HG02870 (cell line): ENCODE measurements around the gene CAD.
"Not testable (repeated sequence)": the region's sequence is repeated elsewhere in the genome, so short reads cannot be mapped to it uniquely, and the experiment has no call there.

ENCODE experiments used
- ATAC-seq: cut with Tn5 transposase; IDR thresholded peaks from one replicate; pipeline ENCODE4 v1.9.1; 2021; ENCODE audit warnings: mild to moderate bottlenecking, moderate library complexity; ENCODE audit not compliant: unreplicated experiment

The CAD gene

GRCh38 chr2:27251766-27252165 lies 34.6 kb downstream of the CAD start:
- ATAC-seq: no peak

DNA sequence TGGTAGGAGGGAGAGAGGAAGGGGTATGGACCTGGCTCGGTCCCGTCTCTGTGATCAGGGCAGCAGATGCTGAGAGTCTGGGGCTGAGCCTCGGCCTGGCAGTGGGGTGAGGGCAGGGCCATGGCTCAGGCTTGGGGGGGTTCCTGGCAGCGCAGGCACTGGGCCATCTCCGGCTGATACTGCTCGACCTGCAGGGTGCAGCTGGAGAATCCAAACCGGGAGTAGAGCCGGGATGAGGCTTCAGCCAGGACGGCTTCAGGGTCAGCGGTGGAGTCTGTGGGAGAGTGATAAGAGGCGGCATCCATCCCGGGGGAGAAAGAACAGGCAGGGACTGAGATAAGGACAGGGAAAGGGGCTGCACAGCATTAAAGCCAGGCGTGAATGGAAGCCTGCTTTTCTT lies 38.0 kb downstream of the CAD start:
- no peak for ATAC-seq

DNA sequence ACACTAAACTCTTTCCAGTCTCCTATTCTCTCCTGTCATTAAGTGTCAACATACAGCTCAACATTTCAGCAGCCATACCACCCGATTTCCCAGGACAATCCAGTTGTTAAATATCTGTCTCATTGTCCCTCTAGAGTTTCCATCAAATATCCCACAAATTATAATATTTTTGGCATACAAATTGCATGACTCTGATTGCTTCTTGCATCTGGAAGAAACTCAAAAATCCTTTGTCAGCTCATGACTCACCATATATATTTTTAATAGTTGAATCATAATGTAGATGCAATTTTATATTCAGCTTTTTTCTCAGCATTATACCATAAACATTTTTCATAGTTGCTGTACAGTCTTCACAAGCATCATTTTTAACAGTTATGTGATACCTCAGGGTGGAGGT lies 38.5 kb downstream of the CAD start:
- ATAC-seq: no peak

DNA sequence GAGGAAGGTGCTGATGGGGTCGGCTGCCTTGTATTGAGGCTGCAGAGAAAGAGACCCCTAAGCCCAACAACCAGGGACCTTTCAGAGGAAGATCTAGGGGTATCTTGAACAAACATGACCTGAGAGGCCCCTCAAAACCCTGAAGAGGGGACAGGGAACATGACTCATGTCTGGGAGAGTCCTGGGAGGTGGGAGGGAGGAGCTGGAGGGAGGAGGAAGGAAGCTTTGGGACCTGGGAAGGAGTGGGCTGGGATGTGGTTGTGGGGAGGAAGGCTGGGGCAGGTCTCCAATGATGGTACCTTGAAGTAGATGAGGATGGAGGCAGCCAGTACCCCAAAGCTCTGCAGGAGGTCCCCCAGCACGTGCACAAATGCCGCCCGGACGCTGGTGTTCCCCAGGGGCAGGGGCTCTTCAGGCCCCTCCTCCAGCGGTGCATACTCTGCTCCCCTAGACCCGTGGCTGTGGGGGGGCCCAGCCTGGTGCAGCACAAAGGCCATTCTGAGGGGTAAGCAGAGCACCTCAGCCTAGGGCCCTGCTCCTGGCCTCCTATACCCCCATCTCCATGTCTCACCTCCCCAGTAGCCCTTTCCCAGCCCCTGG lies 39.8 kb downstream of the CAD start:
- no peak for ATAC-seq

GRCh38 chr2:27258051-27258450 lies 40.9 kb downstream of the CAD start:
- ATAC-seq: no peak

DNA sequence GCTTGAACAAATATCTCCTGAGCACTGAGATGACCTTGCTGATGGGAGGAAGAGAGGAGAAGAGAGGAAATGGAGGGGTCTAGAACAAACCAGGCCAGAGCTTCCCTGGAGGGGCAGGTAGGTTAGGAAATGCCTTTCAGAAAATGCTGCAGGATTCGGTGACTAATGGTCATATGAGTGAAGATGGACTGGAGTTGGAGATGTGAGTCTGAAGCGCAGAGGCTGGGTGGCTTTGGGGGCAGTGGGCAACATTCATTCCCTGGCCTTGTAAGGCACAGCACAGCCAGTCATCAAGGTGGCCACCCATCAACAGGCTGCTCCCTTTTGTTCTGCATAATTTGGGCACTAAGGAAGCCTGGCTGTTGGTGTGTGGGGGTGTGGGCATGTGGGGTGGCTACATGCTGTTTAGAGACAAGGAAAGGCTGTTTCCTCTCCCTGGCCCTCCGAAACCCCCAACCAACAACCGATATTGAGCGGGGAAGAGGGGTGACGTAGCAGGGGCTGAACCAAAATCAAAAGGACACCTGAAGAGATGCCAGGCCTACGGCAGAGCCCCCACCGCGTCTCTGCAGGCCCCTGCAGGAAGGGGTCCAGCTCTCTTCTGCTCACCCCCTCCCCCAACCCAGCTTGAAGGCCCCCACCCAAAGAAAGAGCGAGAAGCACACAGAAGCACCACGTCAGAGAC lies 44.2 kb downstream of the CAD start:
- no peak for ATAC-seq

DNA sequence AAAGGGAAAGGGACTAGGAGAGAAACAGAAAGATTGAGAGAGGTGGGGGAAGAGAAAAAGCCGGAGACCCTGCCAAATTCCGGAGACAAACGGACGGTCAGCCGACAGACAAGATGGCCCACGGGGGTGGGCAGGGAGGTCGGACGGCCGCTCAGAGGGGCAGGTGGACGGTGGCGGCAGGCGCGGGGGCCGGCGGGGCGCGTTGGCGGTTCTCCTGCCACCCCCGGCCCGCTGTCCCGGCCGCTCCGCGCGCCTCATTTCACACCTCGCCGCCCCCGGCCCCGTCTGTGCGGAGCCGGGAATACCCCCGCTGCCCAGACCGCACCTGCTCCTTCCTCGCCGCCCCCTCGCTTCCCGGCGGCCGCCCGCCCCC lies 44.7 kb downstream of the CAD start:
- no peak for ATAC-seq

DNA sequence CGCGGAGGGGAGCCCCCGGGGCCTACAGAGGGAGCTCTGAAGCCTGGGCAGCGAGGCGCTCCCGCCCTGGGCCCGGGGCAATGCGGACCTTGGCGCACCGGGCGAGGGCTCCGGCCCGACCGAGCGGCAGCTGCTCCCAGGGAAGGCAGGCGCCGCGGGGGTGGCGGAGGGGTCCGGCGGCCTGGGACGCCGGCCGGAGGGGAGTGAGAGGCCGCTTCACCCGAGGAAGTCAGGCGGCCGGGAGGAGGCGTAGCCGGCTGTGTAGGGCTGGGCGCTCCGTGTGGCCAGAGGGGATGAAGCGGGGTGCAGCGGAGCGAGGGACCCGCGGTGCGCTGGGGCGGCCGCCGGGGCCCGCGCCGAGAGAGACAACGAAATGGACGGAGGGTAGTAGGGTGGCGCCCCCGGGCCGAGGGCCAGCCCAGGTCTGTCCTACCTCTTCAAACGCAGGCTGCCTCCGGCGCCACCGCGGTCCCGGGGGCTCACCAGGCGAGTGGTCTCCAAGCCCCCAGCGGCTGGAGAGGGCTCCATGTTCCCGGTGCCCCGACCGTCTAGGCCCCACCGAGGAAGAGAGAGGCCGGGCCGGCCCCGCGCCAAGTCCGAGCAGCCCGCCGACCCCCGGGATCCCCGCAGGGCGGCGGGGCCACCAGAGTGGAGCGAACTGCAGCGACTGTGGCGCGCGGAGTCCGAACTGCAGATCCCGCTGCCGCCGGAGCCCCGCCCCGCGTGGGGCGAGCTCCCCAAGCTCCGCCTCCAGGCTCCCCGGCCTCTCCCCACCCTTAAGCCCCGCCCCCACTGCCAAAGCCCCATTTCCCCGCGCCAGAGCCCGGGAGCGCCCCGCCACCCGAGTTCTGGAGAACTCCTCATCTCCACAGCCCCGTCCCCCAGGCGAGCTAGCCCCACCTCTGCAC lies 45.5 kb downstream of the CAD start, which contains the start of gene SLC30A3:
Gene SLC30A3, minus strand, starts transcription at position 669 of the 908 bp plus-strand sequence. Its CDS starts 141 bp downstream, at position 528.
- ATAC-seq: no peak

GRCh38 chr2:27263287-27264252 lies 46.4 kb downstream of the CAD start:
- ATAC-seq: no peak

GRCh38 chr2:27264253-27264752 lies 47.1 kb downstream of the CAD start:
- no peak for ATAC-seq

DNA sequence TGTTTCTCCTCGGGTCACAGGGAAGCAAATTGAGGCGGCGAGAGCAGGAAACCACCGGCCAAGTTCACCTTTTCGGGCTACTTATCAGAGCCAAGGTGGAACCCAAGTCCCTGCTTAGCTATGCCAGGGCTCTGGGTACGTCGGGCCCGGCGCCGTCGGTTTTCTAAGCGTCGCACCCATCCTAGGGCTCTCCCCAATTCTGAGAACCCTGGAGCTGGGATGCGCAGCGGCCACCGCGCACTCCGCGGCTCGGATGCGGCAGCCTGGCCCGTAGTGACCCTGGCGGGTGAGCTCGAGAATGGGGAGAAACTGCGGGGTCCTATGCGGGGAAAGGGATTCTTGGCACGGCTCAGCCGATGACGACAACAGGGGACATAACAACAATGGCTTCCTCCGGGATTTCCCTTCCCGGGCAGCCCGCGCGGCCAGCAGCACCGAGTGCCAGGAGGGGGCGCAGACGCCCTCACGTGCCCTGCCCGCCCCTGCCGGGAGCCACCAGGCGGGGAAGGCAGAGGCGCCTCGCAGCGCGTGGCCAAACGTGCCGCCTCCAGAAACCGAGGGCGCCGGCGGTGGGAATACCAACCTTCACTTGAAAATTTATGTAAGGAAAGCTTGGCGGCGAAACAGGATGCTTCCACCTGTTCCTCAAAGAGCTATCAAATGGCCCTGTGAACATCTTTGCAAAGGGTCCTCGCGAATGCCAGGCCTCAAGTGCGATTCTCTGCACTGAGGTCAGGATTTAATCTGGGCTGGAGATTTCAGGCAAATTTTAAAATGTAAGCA lies 47.8 kb downstream of the CAD start:
- no peak for ATAC-seq

DNA sequence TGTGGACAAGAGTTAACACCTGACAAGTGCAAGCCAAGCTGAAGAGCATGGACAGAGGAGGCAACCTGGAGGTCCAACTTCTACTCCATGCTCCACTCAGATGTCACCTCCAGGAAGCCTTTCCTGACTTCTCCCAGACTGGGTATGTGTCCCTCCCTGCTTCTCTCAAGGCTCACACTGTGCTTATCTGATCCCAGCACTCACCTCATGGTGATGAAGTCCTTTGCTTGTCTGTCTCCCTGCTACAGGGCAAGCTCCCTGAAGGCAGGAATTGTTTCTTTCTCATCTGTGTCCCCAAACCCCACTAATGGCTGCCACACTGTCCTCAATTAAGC lies 48.3 kb downstream of the CAD start:
- no peak for ATAC-seq

DNA sequence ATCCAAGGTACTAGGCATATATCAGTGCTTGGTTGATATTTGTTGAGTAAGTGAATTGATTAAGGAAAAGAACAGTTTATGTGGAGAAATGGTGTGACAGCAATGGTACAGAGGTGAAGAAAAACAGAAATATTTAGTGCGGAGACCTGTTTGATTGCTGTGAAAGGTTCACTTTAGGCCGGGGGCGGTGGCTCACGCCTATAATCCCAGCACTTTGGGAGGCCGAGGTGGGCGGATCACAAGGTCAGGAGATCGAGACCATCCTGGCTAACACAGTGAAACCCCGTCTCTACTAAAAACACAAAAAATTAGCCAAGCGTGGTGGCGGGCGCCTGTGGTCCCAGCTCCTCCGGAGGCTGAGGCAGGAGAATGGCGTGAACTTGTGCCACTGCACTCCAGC lies 51.1 kb downstream of the CAD start:
- ATAC-seq: not testable (repeated sequence)

- no peak for ATAC-seq
These were observed 53.0 kb downstream of the CAD start for GRCh38 chr2:27270131-27270530.

DNA sequence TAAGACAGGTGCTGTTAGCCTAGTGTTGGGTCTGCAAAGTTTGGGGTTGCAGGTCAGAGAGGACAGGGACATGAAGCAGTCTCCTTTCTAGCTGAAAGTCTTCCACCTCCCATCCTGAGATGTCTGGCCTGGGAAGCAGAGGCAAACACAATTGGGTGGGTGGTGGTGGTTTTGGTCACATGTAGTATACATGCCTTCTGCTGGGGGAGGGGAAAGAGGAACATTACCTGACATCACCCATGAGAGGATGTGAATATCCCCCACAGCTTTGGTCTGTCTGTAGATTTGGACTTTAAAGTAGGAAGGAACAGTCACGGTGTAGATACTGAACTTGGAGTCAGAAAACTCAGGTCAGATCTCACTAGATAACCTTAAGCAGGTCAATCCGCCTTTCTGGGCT lies 53.5 kb downstream of the CAD start:
- ATAC-seq: no peak

DNA sequence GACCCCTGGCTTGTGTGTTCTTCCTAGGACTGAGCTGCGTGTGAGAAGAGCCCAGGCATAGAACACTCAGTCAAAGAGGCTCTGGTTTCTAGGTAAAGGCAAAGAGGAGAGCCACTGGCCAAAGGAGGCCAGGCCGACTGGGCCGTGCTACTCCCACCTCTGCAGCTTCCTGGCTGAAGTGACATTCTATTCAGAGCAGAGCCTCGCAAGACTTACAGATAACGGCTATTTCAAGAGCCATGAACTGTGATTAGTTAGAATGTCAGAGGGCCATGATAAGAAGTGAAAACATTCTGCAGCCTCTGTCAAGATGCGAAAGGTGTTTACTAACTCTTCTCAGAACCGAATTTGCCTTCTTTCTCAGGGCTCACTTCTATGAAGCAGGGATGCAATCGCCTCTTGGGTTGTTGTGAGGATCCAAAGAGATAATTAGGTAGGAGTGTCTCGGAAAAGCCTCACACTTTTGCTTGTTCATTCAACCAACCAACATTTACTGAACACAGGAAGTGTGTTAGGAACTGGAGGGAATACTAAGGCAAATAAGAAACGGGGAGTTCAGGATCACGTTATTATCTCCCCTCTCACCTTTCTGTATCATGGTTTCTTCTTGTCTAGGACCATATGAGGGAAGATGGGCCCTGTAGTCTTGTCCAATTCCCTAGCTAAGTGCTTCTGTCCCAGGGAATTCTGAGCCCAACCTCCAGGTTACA lies 54.6 kb downstream of the CAD start:
- ATAC-seq: no peak

GRCh38 chr2:27272537-27273522 lies 55.7 kb downstream of the CAD start:
- ATAC-seq: not testable (repeated sequence)
